ENCODE measurements around the gene KISS1R.

The KISS1R gene

DNA sequence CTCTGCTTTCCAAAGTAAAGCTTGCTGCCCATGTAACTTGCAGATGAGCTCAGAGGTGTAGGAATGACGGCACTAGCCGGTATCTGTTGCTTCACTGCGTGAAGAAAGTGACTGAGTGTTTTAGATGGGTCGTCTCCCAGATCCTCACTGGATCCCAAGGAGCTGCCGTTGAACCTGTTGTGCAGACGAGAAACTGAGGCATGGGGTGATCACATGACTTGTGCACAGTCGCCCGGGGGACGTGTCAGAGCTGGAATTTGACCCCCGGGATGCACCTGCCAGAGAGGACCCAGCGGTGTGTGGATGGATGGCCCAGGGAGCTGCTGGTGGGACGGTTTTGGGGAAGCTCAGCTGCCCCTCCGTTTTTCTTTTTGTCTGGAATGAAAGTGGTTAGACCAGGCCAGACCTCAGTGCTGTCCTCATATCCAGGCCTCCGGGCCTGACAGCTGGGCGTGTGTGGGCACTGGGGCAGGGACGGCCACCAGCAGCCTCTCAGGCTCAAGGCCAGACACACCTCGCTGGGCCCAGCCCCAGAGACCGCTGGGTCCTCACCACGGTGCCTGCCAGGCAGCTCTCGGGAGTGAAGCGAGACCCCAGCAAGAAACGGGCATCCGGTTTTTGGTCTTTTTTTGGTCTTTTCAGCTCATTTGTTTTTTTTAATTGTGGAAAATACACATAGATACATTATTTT, 21.2 kb downstream of the KISS1R start:
- H3K9ac ChIP-seq (ENCODE audit: low read length), result no peak overlapping the region
- H3K4me3 ChIP-seq (ENCODE audit: low read depth in 1 of 2, low read length in 2 of 2), result no peak overlapping the region
- no peak overlapping the region for H3K27ac ChIP-seq (ENCODE audit: low read depth, low read length)
- no peaks in the 10 kb centered on the region for H3K9me3 ChIP-seq (ENCODE audit: low read length)
- no peaks in the 10 kb centered on the region for H3K27me3 ChIP-seq (ENCODE audit: control insufficient read depth in 1 of 2, insufficient read depth in 2 of 2, low read length in 2 of 2)
- no peaks in the 10 kb centered on the region for H3K36me3 ChIP-seq (ENCODE audit: insufficient read depth, low read length)
- H3K4me1 ChIP-seq (ENCODE audit: insufficient read depth, low read length), result peaks cover 35% of the 10 kb centered on the region

DNA sequence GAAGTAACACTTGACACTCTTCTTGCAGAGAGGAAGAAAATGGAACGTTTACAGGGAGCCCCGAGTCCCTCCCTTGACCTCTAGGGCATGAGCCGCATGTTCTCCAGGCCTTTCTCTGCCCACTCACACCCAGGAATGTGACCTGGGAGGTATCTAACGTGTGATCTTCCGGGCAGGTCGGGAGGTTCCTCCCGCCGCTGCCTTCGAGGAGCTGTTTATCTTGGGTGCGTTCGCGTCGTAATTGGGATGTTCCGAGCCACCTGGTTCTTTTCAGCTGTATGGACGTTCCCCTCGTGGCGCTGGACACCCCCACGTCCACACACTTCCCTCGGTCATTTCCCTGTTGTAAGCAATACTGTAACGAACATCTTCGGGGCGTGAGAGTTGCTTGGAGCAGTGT, 22.3 kb downstream of the KISS1R start:
- H3K4me3 ChIP-seq (ENCODE audit: low read depth in 1 of 2, low read length in 2 of 2), result no peak overlapping the region
- no peaks in the 10 kb centered on the region for H3K9me3 ChIP-seq (ENCODE audit: low read length)
- no peak overlapping the region for H3K9ac ChIP-seq (ENCODE audit: low read length)
- H3K27me3 ChIP-seq (ENCODE audit: control insufficient read depth in 1 of 2, insufficient read depth in 2 of 2, low read length in 2 of 2), result no peaks in the 10 kb centered on the region
- no peak overlapping the region for H3K27ac ChIP-seq (ENCODE audit: low read depth, low read length)
- peaks cover 24% of the 10 kb centered on the region for H3K4me1 ChIP-seq (ENCODE audit: insufficient read depth, low read length)
- H3K36me3 ChIP-seq (ENCODE audit: insufficient read depth, low read length), result no peaks in the 10 kb centered on the region

DNA sequence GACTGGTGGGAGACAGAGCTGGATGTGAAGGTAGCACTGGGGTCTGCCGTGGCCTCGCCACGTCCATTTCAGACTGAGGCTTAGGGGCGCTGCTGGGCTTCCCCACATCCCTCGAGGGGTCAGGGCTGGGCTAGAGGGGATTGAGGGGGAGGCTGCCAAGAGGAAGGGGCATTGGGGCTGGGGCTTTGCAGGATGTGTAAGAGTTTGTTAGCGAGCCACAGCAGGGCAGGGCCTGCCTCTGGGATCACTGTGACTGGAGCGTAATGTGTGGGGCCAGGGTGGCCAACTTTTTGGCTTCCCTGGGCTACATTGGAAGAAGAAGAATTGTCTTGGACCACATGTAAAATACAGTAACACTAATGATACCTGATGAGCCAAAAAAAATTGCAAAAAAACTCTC, 22.8 kb downstream of the KISS1R start:
- H3K27ac ChIP-seq (ENCODE audit: low read depth, low read length), result peak overlapping the region; percentile 76
- H3K36me3 ChIP-seq (ENCODE audit: insufficient read depth, low read length), result no peaks in the 10 kb centered on the region
- peaks cover 19% of the 10 kb centered on the region for H3K4me1 ChIP-seq (ENCODE audit: insufficient read depth, low read length)
- H3K4me3 ChIP-seq (ENCODE audit: low read depth in 1 of 2, low read length in 2 of 2), result no peak overlapping the region
- H3K27me3 ChIP-seq (ENCODE audit: control insufficient read depth in 1 of 2, insufficient read depth in 2 of 2, low read length in 2 of 2), result no peaks in the 10 kb centered on the region
- H3K9me3 ChIP-seq (ENCODE audit: low read length), result no peaks in the 10 kb centered on the region
- no peak overlapping the region for H3K9ac ChIP-seq (ENCODE audit: low read length)

DNA sequence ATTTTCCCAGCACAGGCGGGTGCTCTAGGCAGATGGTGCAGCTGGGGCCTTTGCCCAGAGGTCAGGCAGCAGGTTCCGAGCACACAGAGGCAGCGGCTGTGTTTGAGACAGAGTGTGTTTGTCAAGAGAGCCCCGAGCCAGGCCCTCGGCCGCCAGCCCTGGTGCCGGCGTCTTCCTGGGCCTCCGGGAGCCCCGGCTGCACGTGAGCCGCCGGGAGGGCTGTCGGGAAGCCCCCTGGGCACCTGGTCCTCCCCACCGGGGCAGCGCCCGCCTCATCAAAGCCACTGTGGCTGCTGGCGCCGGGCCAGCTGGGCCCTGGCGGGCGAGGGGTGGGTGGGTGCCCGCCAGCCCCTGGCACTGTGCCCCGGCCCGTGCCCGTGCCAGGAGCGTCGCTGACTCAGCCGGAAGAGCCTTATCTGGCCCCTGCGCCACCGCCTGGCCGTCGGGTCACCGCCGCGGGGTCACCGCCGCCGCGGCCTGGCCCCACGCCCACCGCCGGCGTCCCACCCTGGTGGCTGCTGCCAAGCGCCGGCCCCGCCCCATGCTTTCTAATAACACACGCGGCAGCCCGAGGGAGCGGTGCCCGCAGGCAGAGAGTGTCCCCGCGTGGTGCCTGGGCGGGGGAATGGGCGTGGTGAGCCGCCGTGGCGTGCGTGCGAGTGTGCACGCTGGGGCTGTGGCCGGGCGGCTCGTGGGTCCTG, 23.6 kb downstream of the KISS1R start:
- Histone ChIP-seq H3K4me1 (ENCODE audit: insufficient read depth, low read length) (peaks cover 14% of the 10 kb centered on the region), H3K9ac (ENCODE audit: low read length) (peak overlapping the region; percentile 3), H3K4me3 (ENCODE audit: low read depth in 1 of 2, low read length in 2 of 2) (peak overlapping the region; percentile 3 to 32), H3K27me3 (ENCODE audit: control insufficient read depth in 1 of 2, insufficient read depth in 2 of 2, low read length in 2 of 2) (no peaks in the 10 kb centered on the region), H3K27ac (ENCODE audit: low read depth, low read length) (peak overlapping the region; percentile 76), H3K9me3 (ENCODE audit: low read length) (no peaks in the 10 kb centered on the region), H3K36me3 (ENCODE audit: insufficient read depth, low read length) (no peaks in the 10 kb centered on the region)

DNA sequence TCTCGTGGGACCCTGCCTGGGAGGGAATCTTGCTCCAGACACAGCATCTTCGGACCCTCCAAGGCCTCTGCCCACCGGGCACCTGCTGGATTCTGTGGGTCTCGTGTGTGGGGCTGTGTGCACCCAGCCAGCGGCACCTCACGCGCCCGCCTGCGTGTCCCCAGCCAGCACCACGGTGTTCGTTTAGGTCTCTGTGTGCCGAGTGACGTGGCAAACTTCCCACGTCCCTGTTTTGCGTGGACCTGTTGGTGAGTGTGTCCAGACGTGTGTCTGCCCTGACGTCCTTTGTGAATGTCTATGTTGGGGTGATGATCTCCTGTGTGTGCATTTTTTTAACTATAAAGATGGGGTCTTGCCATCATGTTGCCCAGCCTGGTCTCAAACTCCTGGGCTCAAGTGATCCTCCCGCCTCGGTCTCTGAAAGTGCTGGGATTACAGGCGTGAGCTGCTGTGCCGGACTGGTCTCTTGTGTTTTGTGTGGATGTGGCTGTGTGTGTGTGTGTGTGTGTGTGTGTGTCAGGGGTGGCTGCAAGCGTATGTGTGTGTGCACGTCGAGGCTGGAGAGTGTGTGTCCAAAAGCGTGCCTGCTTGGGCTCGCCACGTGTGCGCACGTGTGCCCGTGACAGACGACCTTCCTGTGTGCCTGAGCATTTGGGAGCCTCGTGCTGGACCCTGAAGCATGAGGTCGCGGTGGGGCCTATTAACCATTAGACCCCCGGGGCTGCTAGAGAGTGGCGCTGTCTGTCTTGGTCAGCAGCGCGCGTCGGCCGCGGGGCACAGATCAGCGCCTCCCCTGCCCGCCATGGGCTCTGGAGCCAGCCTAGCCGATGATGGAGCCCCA, 24.4 kb downstream of the KISS1R start:
- Histone ChIP-seq H3K27ac (ENCODE audit: low read depth, low read length) (peak overlapping the region; percentile 76), H3K9ac (ENCODE audit: low read length) (peak overlapping the region; percentile 3), H3K4me3 (ENCODE audit: low read depth in 1 of 2, low read length in 2 of 2) (peak overlapping the region; percentile 3 to 32), H3K27me3 (ENCODE audit: control insufficient read depth in 1 of 2, insufficient read depth in 2 of 2, low read length in 2 of 2) (no peaks in the 10 kb centered on the region), H3K9me3 (ENCODE audit: low read length) (no peaks in the 10 kb centered on the region), H3K4me1 (ENCODE audit: insufficient read depth, low read length) (peaks cover 14% of the 10 kb centered on the region), H3K36me3 (ENCODE audit: insufficient read depth, low read length) (no peaks in the 10 kb centered on the region)

DNA sequence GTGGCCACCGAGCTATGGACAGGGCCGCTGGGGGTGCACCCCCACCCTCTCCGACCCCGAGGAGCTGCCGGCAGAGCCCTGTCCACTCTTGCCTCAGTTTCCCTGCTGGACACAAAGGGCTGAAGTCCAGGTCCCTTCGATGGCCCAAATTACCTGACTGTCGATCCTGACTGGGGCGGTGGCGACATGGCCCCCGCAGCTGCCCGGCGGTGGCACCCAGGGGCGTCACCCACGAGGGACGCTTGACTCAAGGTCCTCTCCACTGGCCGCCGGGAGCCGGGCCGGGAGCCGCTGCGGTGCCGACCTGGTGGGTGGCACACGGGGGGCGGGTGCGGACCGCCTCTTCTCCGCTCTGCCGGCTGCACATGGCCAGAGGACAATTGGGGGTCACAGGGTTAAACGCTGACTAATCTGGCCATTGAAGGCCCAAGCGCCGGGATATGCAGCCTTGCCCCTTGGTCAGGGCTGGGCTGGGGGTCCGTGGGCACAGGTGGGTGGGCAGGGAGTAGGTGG, 25.1 kb downstream of the KISS1R start:
- no peak overlapping the region for H3K27ac ChIP-seq (ENCODE audit: low read depth, low read length)
- H3K4me1 ChIP-seq (ENCODE audit: insufficient read depth, low read length), result peaks cover 14% of the 10 kb centered on the region
- no peaks in the 10 kb centered on the region for H3K27me3 ChIP-seq (ENCODE audit: control insufficient read depth in 1 of 2, insufficient read depth in 2 of 2, low read length in 2 of 2)
- no peak overlapping the region for H3K9ac ChIP-seq (ENCODE audit: low read length)
- H3K9me3 ChIP-seq (ENCODE audit: low read length), result no peaks in the 10 kb centered on the region
- H3K36me3 ChIP-seq (ENCODE audit: insufficient read depth, low read length), result no peaks in the 10 kb centered on the region
- no peak overlapping the region for H3K4me3 ChIP-seq (ENCODE audit: low read depth in 1 of 2, low read length in 2 of 2)

DNA sequence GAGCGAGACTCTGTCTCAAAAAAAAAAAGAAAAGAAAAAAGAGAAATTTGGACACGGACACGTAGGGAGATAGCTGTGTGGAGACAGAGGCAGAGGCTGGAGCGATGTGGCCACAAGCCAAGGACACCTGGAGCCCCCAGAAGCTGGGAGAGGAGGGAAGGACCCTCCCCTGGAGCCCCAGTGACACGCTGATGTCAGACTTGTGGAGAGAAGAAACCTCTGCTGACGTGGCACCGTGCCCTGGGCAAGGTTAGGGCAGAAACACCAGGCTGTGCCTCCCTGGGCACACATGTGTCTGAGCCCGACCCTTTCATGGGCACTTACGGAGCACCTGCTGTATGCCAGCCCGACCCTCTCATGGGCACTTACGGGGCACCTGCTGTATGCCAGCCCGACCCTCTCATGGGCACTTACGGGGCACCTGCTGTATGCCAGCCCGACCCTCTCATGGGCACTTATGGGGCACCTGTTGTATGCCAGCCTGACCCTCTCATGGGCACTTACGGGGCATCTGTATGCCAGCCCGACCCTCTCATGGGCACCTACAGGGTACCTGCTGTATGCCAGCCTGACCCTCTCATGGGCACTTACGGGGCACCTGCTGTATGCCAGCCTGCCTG, 26.5 kb downstream of the KISS1R start:
- H3K36me3 ChIP-seq (ENCODE audit: insufficient read depth, low read length), result no peaks in the 10 kb centered on the region
- H3K4me1 ChIP-seq (ENCODE audit: insufficient read depth, low read length), result peaks cover 14% of the 10 kb centered on the region
- H3K4me3 ChIP-seq (ENCODE audit: low read depth in 1 of 2, low read length in 2 of 2), result no peak overlapping the region
- no peaks in the 10 kb centered on the region for H3K27me3 ChIP-seq (ENCODE audit: control insufficient read depth in 1 of 2, insufficient read depth in 2 of 2, low read length in 2 of 2)
- H3K9ac ChIP-seq (ENCODE audit: low read length), result no peak overlapping the region
- no peaks in the 10 kb centered on the region for H3K9me3 ChIP-seq (ENCODE audit: low read length)
- no peak overlapping the region for H3K27ac ChIP-seq (ENCODE audit: low read depth, low read length)

DNA sequence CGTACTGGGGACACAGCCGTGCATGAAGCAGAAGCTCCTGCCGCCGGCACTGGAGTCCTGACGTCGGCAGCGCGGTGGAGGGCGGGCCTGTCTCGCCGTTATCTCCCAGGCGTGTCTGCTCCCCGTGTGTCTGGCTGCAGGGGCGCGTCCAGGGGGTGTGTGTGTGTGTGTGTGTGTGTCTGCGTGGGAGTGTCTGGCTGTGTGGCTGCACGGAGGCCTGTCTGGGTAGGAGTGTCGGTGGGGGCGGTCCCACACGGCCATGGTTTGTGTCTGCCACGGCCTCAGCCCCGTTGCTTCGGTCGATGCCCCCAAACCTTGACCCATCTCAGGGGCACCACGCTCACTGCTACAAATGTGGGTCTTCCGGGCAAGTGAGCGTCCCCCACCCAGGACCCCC, 27.0 kb downstream of the KISS1R start:
- H3K27ac ChIP-seq (ENCODE audit: low read depth, low read length), result no peak overlapping the region
- no peaks in the 10 kb centered on the region for H3K9me3 ChIP-seq (ENCODE audit: low read length)
- H3K4me1 ChIP-seq (ENCODE audit: insufficient read depth, low read length), result peaks cover 14% of the 10 kb centered on the region
- no peak overlapping the region for H3K4me3 ChIP-seq (ENCODE audit: low read depth in 1 of 2, low read length in 2 of 2)
- no peaks in the 10 kb centered on the region for H3K27me3 ChIP-seq (ENCODE audit: control insufficient read depth in 1 of 2, insufficient read depth in 2 of 2, low read length in 2 of 2)
- no peaks in the 10 kb centered on the region for H3K36me3 ChIP-seq (ENCODE audit: insufficient read depth, low read length)
- no peak overlapping the region for H3K9ac ChIP-seq (ENCODE audit: low read length)

DNA sequence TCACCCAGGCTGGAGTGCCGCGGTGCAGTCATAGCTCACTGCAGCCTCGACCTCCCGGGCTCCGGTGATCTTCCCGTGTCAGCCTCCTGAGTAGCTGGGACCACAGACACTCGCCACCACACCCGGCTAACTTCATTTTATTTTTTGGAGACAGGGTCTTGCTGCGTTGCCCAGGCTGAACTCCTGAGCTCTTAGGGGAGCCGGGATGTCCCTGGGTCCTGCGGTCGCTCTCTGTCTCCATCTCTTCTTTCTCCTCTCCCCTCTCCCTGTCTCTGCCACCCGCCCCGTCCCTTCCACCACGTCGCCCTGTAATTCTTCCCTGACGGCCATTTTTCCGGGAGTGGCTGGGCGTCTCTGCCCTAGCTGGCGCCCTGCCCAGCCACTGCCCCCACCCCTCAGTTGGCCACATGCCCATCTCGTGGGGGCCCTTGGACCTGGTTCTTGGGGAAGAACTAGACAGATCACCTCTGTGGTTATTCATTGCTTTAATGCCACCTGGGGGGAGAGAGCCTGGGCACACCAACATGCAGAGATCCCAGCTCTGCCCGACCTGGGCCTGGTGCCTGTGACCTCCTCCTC, 27.6 kb downstream of the KISS1R start:
- H3K27ac ChIP-seq (ENCODE audit: low read depth, low read length), result no peak overlapping the region
- H3K9me3 ChIP-seq (ENCODE audit: low read length), result no peaks in the 10 kb centered on the region
- H3K36me3 ChIP-seq (ENCODE audit: insufficient read depth, low read length), result no peaks in the 10 kb centered on the region
- H3K4me3 ChIP-seq (ENCODE audit: low read depth in 1 of 2, low read length in 2 of 2), result no peak overlapping the region
- no peak overlapping the region for H3K9ac ChIP-seq (ENCODE audit: low read length)
- peaks cover 14% of the 10 kb centered on the region for H3K4me1 ChIP-seq (ENCODE audit: insufficient read depth, low read length)
- H3K27me3 ChIP-seq (ENCODE audit: control insufficient read depth in 1 of 2, insufficient read depth in 2 of 2, low read length in 2 of 2), result no peaks in the 10 kb centered on the region

DNA sequence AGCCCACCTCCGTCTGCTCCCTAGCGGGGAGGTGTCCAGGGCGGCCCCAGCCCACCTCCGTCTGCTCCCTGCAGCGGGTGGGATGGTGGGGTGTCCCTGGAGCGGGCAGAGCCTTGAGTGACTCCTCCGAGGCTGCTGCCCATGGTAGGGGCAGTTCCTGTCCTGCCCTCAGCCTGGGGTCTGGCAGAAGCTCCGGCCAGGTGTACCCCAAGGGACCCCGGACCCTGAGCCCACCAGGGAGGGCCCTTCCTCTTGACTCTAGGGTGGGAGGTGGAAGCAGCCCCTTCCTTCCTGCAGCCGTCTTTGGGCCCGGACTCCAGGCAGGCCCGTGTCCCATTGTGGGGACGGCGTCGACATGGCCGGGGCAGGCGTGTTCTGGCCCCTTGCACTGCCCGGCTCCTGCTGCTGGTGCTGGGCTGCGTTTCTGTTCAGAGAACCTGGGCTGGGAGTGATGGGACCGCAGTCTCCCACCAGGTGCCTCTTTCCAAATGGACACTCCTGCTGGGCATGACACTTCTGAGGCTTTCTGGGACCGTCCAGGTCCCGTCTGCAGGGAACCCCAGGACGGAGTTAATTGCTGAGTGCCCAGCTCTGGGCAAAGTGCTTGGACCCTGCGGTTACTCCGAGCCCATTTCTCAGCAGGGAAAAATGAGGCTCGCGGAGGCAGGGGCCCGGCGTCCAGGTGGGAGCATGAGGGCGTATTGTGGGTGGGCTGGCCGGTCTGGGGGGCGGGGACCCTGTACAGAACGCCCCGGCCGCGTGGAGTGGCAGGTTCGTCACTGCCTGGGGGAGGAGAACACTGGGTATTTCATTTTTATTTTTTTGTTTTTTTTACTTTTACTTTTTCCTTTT, 28.5 kb downstream of the KISS1R start:
- H3K27ac ChIP-seq (ENCODE audit: low read depth, low read length), result no peak overlapping the region
- H3K36me3 ChIP-seq (ENCODE audit: insufficient read depth, low read length), result no peaks in the 10 kb centered on the region
- H3K9ac ChIP-seq (ENCODE audit: low read length), result no peak overlapping the region

More for the DNA sequence above, 28.5 kb downstream of the KISS1R start:
- no peaks in the 10 kb centered on the region for H3K27me3 ChIP-seq (ENCODE audit: control insufficient read depth in 1 of 2, insufficient read depth in 2 of 2, low read length in 2 of 2)
- H3K9me3 ChIP-seq (ENCODE audit: low read length), result no peaks in the 10 kb centered on the region
- H3K4me3 ChIP-seq (ENCODE audit: low read depth in 1 of 2, low read length in 2 of 2), result no peak overlapping the region
- peaks cover 7% of the 10 kb centered on the region for H3K4me1 ChIP-seq (ENCODE audit: insufficient read depth, low read length)

Measured in muscle layer of colon (tissue), 2 donors.